ENCODE data around the gene BTAF1.

BTAF1 gene

GRCh38 chr10:92054807-92055206, 131.2 kb downstream of the BTAF1 start:
- no peak for DNase-seq

GRCh38 chr10:92062273-92062672, 138.7 kb downstream of the BTAF1 start:
- DNase-seq: no peak

GRCh38 chr10:92064506-92064905, 140.9 kb downstream of the BTAF1 start:
- no peak for DNase-seq

- no peak for DNase-seq
Observed at GRCh38 chr10:92066386-92066785, 142.8 kb downstream of the BTAF1 start.

GRCh38 chr10:92068900-92069299, 145.3 kb downstream of the BTAF1 start:
- DNase-seq: no peak

DNA sequence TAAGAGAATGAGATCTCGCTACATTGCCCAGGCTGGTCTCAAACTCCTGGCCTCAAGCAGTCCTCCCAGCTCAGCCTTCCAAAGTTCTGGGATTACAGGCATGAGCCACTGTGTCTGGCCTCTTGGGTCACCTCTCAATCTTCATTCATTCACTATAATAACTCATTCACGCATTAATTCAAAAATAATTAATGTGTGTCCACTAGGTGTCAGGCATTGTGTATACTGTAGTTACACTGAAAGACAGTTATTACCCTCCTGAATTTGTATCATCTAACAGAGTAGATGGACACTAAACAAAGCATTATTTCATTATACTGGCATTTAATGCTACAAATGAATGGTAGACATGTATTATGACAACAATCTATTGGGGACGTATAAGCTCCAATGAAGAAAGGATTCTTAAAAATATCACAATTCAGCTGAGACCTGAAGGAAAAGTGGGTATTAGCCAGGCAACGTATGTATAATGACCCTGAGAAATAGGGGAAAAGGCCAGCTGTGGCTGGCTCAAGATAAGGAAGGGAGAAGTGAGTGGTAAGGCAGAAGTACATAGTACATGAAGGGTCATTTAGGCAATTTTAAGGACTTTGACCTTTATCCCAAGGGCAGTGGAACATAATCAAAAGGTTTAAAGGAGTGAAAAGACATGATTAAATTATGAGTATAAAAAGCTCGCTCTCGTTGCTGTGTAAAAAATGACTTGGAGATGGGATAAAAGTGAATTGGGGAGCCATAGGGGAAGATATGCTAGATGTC, 150.7 kb downstream of the BTAF1 start:
- no peak for DNase-seq

GRCh38 chr10:92075829-92076228, 152.3 kb downstream of the BTAF1 start:
- no peak for DNase-seq

DNA sequence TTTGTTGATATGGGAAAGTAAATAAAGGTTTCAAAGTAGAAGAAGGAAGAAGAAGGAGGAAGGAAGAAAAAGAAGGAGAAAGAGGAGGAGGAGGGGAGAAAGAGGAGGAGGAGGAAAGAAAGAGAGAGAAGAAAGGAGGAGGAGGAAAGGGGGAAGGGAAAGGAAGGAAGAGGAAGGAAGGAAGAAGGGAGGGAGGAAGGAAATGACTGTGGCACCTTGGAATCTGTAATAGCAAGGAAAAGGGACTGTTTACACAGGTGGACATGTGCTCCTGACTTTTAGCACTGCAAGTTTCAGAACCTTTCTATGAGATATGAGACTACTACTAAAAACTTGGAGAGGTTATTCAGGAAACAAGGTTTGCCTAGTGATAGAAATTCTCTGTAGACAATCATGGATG, 153.2 kb downstream of the BTAF1 start:
- DNase-seq: no peak

DNA sequence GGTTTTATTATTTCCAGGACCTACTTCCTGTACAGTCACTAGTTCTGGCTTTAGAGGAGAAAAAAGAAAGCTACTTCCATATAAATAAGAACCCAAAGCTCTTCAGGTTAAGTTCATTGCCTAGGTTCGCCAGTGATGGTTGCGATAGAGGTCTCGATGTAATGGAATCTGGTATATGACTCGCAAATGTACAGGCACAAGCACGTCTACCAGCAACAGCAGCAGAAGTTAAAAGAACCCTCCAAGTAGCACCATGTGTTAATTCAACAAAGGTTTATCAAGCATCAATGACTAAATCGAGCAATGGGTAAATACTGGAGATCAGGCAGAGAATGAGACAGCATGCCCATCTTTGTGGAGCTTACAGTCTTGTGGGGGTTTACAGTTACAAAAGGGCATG, 155.4 kb downstream of the BTAF1 start:
- DNase-seq: no peak

Data from activated naive CD4-positive, alpha-beta T cell treated with Interleukin-2 at 50 U/mL for 16 hours (primary cell).